Measurements from ENCODE around the gene TRIML2. TPM values are rescaled to one million over a fixed set of nuclear protein-coding genes. Genes with fewer than 3 reads are reported as not detected.
"Not testable (repeated sequence)": the region's sequence is repeated elsewhere in the genome, so short reads cannot be mapped to it uniquely, and the experiment has no call there.

The TRIML2 gene
- total RNA-seq, 2 donors from 2014 or later, result not detected

GRCh38 chr4:188110036-188110435, 633 bp upstream of the TRIML2 start:
- ATAC-seq (no peak), DNase-seq (no peak)
- intact Hi-C loops (cut with DNase I, micrococcal nuclease), result no loop called here

DNA sequence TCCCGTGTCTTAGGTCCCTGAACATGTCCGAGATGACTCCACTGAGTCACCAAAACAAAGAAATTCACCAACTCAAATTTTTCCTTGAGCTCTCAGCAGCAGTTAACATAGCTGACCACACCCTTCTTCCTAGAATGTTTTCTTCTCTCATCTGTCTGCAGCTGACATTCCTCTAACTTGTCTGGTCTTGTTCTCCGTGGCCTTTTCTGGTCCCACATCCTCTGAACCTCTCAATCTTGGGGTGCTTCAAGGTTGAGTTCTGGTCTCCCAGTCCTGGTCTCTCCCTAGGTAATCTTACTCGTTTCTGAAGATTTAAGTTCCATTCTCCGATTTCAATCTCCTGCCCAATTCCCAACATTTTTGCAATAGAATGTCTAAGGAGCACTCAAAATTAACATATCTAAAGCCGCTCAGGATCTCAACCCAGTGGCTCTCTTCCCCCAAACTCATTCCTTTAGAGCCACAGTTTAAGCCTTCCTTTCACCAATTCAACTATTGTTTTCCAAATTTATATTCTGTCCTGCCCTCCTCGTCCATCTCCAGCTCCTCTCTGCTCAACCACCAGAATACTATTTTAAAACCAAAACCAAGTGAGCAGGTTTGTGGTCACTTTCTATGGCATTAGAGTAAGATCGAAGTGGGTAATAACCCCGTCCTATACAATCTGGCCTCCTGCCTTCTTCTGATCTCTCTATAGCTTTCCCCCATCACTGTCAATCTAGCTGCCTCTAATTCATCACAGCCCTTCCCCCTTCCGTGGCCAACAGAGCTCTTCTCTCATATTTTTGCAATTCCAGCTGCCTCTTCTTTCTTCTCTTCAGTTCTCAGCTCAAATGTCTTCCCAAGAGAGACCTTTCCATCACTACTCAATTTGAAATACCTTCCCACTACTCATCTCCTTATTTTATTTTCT, 1.2 kb downstream of the TRIML2 start:
- DNase-seq (no peak), ATAC-seq (no peak)
- intact Hi-C loops (cut with DNase I, micrococcal nuclease), result no loop called here

- intact Hi-C loops (cut with DNase I, micrococcal nuclease), result no loop called here
- no peak for ATAC-seq
- DNase-seq, result no peak
Measured at GRCh38 chr4:188106454-188106853, 2.9 kb downstream of the TRIML2 start.

DNA sequence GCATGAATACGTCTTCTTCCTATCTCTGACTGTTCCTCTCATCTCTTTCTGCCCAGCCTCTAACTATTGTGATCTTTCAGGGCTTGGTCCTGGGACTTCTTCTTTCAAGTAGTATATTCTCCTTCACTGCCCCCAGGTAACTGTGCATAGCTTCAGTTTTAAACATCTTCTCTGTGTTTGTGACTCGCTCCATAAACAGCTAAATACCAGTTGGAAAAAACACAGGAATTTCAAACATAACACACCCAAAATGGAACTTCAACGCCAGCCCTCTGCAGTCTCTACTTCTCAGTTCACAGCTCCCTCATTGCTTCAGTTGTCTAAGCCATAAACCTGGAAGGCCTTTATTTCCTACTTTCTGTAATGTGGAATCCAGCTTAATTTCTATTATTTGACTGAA, 16.6 kb downstream of the TRIML2 start:
- DNase-seq (no peak), ATAC-seq (no peak)
- intact Hi-C loops (cut with DNase I, micrococcal nuclease), result no loop called here

GRCh38 chr4:188086858-188087257, 22.5 kb downstream of the TRIML2 start:
- DNase-seq (no peak), ATAC-seq (no peak)
- intact Hi-C loops (cut with DNase I, micrococcal nuclease), result no loop called here

- ATAC-seq, result no peak
- no peak for DNase-seq
- intact Hi-C loops (cut with DNase I, micrococcal nuclease), result no loop called here
Measured at GRCh38 chr4:188082796-188083195, 26.6 kb downstream of the TRIML2 start.

- ATAC-seq (no peak), DNase-seq (no peak)
- intact Hi-C loops (cut with DNase I, micrococcal nuclease), result no loop called here
Measured at GRCh38 chr4:188078116-188078515, 31.3 kb downstream of the TRIML2 start.

GRCh38 chr4:188076169-188076568, 33.2 kb downstream of the TRIML2 start:
- DNase-seq (no peak), ATAC-seq (no peak)
- intact Hi-C loops (cut with DNase I, micrococcal nuclease), result no loop called here

- ATAC-seq (no peak), DNase-seq (no peak)
- intact Hi-C loops (cut with DNase I, micrococcal nuclease), result no loop called here
Measured at GRCh38 chr4:188061083-188061482, 48.3 kb downstream of the TRIML2 start.

GRCh38 chr4:188053302-188053701, 56.1 kb downstream of the TRIML2 start:
- ATAC-seq (no peak), DNase-seq (no peak)
- intact Hi-C loops (cut with DNase I, micrococcal nuclease), result no loop called here

DNA sequence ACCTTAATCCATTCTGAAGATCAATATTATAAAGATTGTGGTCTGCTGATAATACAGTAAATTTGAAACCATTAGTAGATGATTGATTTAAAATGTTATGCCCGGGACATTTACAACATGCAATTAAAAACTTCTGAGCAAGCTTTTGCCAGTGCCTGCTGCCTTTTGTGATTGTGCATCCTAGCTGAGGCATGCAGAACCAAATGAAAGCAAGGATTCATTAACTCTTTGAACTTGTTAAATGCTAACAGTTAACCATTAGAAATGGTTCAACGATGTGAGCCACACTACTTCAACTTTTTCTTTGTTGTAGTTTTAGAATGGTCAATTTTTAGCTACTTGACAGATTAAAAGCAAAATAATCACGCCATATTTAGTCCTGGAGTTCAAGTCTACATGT, 62.7 kb downstream of the TRIML2 start:
- DNase-seq (no peak), ATAC-seq (no peak)
- intact Hi-C loops (cut with DNase I, micrococcal nuclease), result no loop called here

- intact Hi-C loops (cut with DNase I, micrococcal nuclease); DNase-seq; ATAC-seq: not testable (repeated sequence)
Measured at GRCh38 chr4:188045461-188045860, 63.9 kb downstream of the TRIML2 start.

- DNase-seq, result no peak
- ATAC-seq, result no peak
- intact Hi-C loops (cut with DNase I, micrococcal nuclease), result no loop called here
Measured at GRCh38 chr4:188043154-188043553, 66.2 kb downstream of the TRIML2 start.

- DNase-seq (no peak), ATAC-seq (no peak)
- intact Hi-C loops (cut with DNase I, micrococcal nuclease), result no loop called here
Measured at GRCh38 chr4:188042191-188042590, 67.2 kb downstream of the TRIML2 start.

DNA sequence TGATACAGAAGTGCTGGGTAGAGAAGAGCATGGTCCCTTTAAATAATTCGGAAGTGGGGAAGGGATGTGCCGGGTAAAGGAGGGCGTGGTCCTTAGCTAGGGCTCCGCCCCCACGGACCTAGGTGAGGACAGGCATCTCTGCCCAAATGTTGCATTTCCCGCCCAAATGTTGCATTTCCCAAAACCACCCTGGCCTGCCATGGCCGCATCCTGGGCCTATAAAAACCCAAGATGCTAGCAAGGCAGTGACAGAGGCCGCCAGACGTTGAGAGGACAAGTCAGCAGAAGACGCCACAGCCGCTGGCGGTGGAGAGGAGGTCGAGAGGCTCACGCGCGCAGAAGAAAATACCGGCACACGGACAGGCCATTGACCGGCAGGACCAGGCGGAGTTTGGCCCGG, 67.7 kb downstream of the TRIML2 start:
- no peak for ATAC-seq
- no peak for DNase-seq
- intact Hi-C loops (cut with DNase I, micrococcal nuclease), result no loop called here

Other genes with a start within 250 kb of the TRIML2 start
- gene ZFP42, start 113.8 kb downstream of the TRIML2 start, total RNA-seq, result not detected
- gene TRIML1, start 29.8 kb upstream of the TRIML2 start, total RNA-seq, result not detected

Measured in left colon (tissue), 2 donors.